ENCODE data around the gene NONO. TPM values are rescaled to one million over a fixed set of nuclear protein-coding genes. Genes with fewer than 3 reads are reported as not detected.
"Not testable (repeated sequence)": the region's sequence is repeated elsewhere in the genome, so short reads cannot be mapped to it uniquely, and the experiment has no call there.

NONO gene
- total and polyA plus RNA-seq, 2 experiments from 2014 or later = 342 to 656 TPM

DNA sequence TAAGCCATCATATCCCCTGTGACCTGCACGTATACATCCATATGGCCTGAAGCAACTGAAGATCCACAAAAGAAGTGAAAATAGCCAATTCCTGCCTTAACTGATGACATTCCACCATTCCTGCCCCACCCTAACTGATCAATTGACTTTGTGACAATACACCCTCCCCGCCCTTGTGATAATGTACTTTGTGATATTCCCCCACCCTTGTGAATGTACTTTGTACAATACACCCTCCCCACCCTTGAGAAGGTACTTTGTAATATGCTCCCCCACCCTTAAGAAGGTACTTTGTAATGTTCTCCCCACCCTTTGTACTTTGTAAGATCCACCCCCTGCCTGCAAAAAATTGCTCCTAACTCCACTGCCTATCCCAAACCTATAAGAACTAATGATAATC, 11.1 kb upstream of the NONO start:
- H3K4me3 Mint-ChIP-seq; H3F3A ChIP-seq (replicated peaks; ENCODE audit: low read depth); H3K27me3 ChIP-seq (ENCODE audit: insufficient read depth); DNase-seq (ENCODE audit: low spot score); H3K4me2 ChIP-seq; H3K79me2 ChIP-seq (replicated peaks; ENCODE audit: insufficient read depth); H3K27me3 Mint-ChIP-seq (ENCODE audit: insufficient read depth, low read depth, poor library complexity); H3K4me1 ChIP-seq (ENCODE audit: insufficient read depth); H3K27ac ChIP-seq (ENCODE audit: low read depth); H2AFZ ChIP-seq; ATAC-seq; H3K36me3 ChIP-seq (ENCODE audit: insufficient read depth); H3K9me3 Mint-ChIP-seq; H4K20me1 ChIP-seq (replicated peaks; ENCODE audit: insufficient read depth); H3K4me1 Mint-ChIP-seq; H3K36me3 Mint-ChIP-seq (ENCODE audit: low read depth); H3K27ac Mint-ChIP-seq; H3K9me2 ChIP-seq (ENCODE audit: insufficient read depth); H3K4me3 ChIP-seq: not testable (repeated sequence)

- H3K9me2 ChIP-seq (ENCODE audit: insufficient read depth) = not testable (repeated sequence)
These were observed 2.1 kb upstream of the NONO start for GRCh38 chrX:71281300-71281699.

GRCh38 chrX:71282514-71283402, 677 bp upstream of the NONO start:
- 0 out of 2 replicates have a peak overlapping the region, but pooled peaks have one; percentile 63 for H2AFZ ChIP-seq
- Mint-ChIP-seq H3K4me1 (peaks cover 4% of the 10 kb centered on the region; the same call in 2 of the 3 replicates), H3K27me3 (ENCODE audit: insufficient read depth, low read depth, poor library complexity) (peaks cover 9% of the 10 kb centered on the region), H3K4me3 (peak overlapping the region; percentile 95), H3K9me3 (no peaks in the 10 kb centered on the region; the same call in 1 of the 3 replicates), H3K36me3 (ENCODE audit: low read depth) (peaks cover 48% of the 10 kb centered on the region), H3K27ac (peak overlapping the region; percentile 97)
- H3K4me3 ChIP-seq = peak overlapping the region; percentile 51
- peaks cover 4% of the 10 kb centered on the region; the same call in 1 of the 2 replicates for H3F3A ChIP-seq (replicated peaks; ENCODE audit: low read depth)
- peaks cover 6% of the 10 kb centered on the region; the same call in 1 of the 2 replicates for H3K4me1 ChIP-seq (ENCODE audit: insufficient read depth)
- ATAC-seq (peak; percentile 72), DNase-seq (ENCODE audit: low spot score) (peak; percentile 23)
- no peaks in the 10 kb centered on the region for H3K27me3 ChIP-seq (ENCODE audit: insufficient read depth)
- peak overlapping the region; percentile 78 for H3K4me2 ChIP-seq
- peaks cover 15% of the 10 kb centered on the region; the same call in 1 of the 2 replicates for H4K20me1 ChIP-seq (replicated peaks; ENCODE audit: insufficient read depth)
- H3K79me2 ChIP-seq (replicated peaks; ENCODE audit: insufficient read depth) = peaks cover 41% of the 10 kb centered on the region
- peaks cover 6% of the 10 kb centered on the region; the same call in 1 of the 2 replicates for H3K36me3 ChIP-seq (ENCODE audit: insufficient read depth)
- peak overlapping the region; percentile 91 for H3K27ac ChIP-seq (ENCODE audit: low read depth)
- H3K9me2 ChIP-seq (ENCODE audit: insufficient read depth) = no peaks in the 10 kb centered on the region
- TF ChIP-seq EZH2 (IDR thresholded peaks at IDR 0.05; ENCODE audit: low read depth, unreplicated experiment) (no peak), EZH2phosphoT487 (IDR thresholded peaks at IDR 0.05; ENCODE audit: unreplicated experiment) (no peak)

More at GRCh38 chrX:71281300-71281699, 2.1 kb upstream of the NONO start:
- peak in 1 of 2 experiments; percentile 27; a peak in 1 of 4 replicates for TF ChIP-seq CTCF (conservative IDR thresholded peaks at IDR 0.05; ENCODE audit: low read depth in 2 of 2)
- H3K79me2 ChIP-seq (replicated peaks; ENCODE audit: insufficient read depth) = peaks cover 27% of the 10 kb centered on the region
- H3K9me3 Mint-ChIP-seq; H2AFZ ChIP-seq; H3K4me1 ChIP-seq (ENCODE audit: insufficient read depth); H3K27me3 ChIP-seq (ENCODE audit: insufficient read depth); H3K4me3 ChIP-seq; H3K36me3 ChIP-seq (ENCODE audit: insufficient read depth); H3K4me3 Mint-ChIP-seq; H3F3A ChIP-seq (replicated peaks; ENCODE audit: low read depth); H4K20me1 ChIP-seq (replicated peaks; ENCODE audit: insufficient read depth); H3K27me3 Mint-ChIP-seq (ENCODE audit: insufficient read depth, low read depth, poor library complexity); ATAC-seq; H3K4me1 Mint-ChIP-seq; DNase-seq (ENCODE audit: low spot score); H3K4me2 ChIP-seq; H3K27ac ChIP-seq (ENCODE audit: low read depth); H3K27ac Mint-ChIP-seq: not testable (repeated sequence)
- peaks cover 33% of the 10 kb centered on the region for H3K36me3 Mint-ChIP-seq (ENCODE audit: low read depth)

Data from GM23338 (cell line).